Heart left ventricle (tissue), 13 donors: ENCODE results near the gene MAP6.

Experiments used
- CTCF ChIP-seq, 12 donors: fragments of 200-600 bp; sonication (generic) in 4 of 12; IDR thresholded peaks; one replicate each; pipeline versions ENCODE4 v1.5.0 to v1.8.0; 2018 to 2022; ENCODE audit warnings: antibody characterized with exemption in 12 of 12, mild to moderate bottlenecking in 5 of 12
- POLR2A ChIP-seq, 2 donors: fragments of 450-650 bp; IDR thresholded peaks; one replicate each; pipeline ENCODE4 v1.6.1; 2017; ENCODE audit warnings: antibody characterized with exemption in 2 of 2, mild to moderate bottlenecking in 2 of 2, moderate library complexity in 2 of 2
- donor health status: ischemic (EF 13 %, LVEDD 7.1; RV severe dilation, severe dysfunction).
- donor health status: DM: no; HTN: yes; CAD: no.
- donor health status: DM: no; HTN: no; CAD: no.
- donor health status: ischemic (EF 25% LVEDD 6.9; RV normal size, moderate dysfunction).
- donor health status: ischemic (EF 25% LVEDD 5.7; RV mildly dilated, moderate dysfunction).
- donor health status: ischemic (EF 35%, LVEDD 5.7; RV mildly dilated, moderate dysfunction).
- donor health status: nonischemic (EF 11% LVEDD 7.7; RV severe dilation, severe dysfunction).
- donor health status: DM: yes; HTN: yes; CAD: no.
- donor health status: PGD.
- donor health status: ischemic (EF 29% LVEDD 5.4; RV normal size, mild dysfunction).
- donor health status: nonischemic (EF 23%, LVEDD 6.1; RV moderate dilation, normal function).

GRCh38 chr11:75549370-75549958 lies 119.4 kb downstream of the MAP6 start:
- TF ChIP-seq CTCF (IDR thresholded peaks at IDR 0.05) = no peak
- no peak for TF ChIP-seq POLR2A (IDR thresholded peaks at IDR 0.05)
